H1 (cell line): ENCODE measurements around the gene CCP110. TPM values are rescaled to one million over a fixed set of nuclear protein-coding genes. Genes with fewer than 3 reads are reported as not detected.

ENCODE experiments used
- CTCF ChIA-PET: fragments of 300-600 bp; sonication (Branson Sonifier 250); formaldehyde crosslinking; loops from one replicate; lab custom pipeline; 2021; ENCODE audit not compliant: partially characterized antibody; lab: Charles Lee
- POLR2A ChIA-PET: fragments of 300-600 bp; sonication (Branson Sonifier 250); formaldehyde crosslinking; loops from one replicate; lab custom pipeline; 2021; ENCODE audit warnings: inconsistent platforms; ENCODE audit not compliant: partially characterized antibody; lab: Charles Lee
- DNase-seq, 2 experiments: peaks; one replicate each; pipeline versions ENCODE4 v3.0.0 to v3.0.0-alpha.2; 2010 to 2022; ENCODE audit warnings: low spot score in 2 of 2, low read depth in 1 of 2, mixed read lengths in 1 of 2
- FAIRE-seq: peaks from 2 replicates; lab custom pipeline; 2011; peaks lifted over from hg19 to GRCh38; lab: Jason Lieb, UNC
- H2AFZ ChIP-seq: 2 replicates; pipeline ENCODE4 v1.8.1; 2012; ENCODE audit warnings: low read length, inconsistent platforms
- H2AK5ac ChIP-seq: 2 replicates; pipeline ENCODE4 v1.6.1; 2013; ENCODE audit warnings: low read depth, low read length
- H2BK120ac ChIP-seq: replicated peaks from 2 replicates; pipeline ENCODE3; 2013; ENCODE audit warnings: low read depth, low read length, inconsistent platforms
- H2BK12ac ChIP-seq: 2 replicates; pipeline ENCODE4 v1.6.1; 2013; ENCODE audit warnings: low read depth, low read length
- H2BK15ac ChIP-seq: 2 replicates; pipeline ENCODE4 v1.6.1; 2013; ENCODE audit warnings: low read length
- H2BK20ac ChIP-seq: 2 replicates; pipeline ENCODE4 v1.6.1; 2013; ENCODE audit warnings: low read length
- H2BK5ac ChIP-seq: 2 replicates; pipeline ENCODE4 v1.6.1; 2013; ENCODE audit warnings: low read depth, low read length
- H3K14ac ChIP-seq: 2 replicates; pipeline ENCODE4 v1.6.1; 2013; ENCODE audit warnings: inconsistent platforms; ENCODE audit not compliant: insufficient read length
- H3K18ac ChIP-seq: 2 replicates; pipeline ENCODE4 v1.6.1; 2013; ENCODE audit warnings: low read length; ENCODE audit errors: extremely low read depth
- H3K23ac ChIP-seq: 2 replicates; pipeline ENCODE4 v1.6.1; 2013; ENCODE audit warnings: inconsistent platforms; ENCODE audit not compliant: insufficient read length
- H3K23me2 ChIP-seq: 2 replicates; pipeline ENCODE4 v1.6.1; 2013; ENCODE audit warnings: low read depth, low read length
- H3K27ac ChIP-seq: 2 replicates; pipeline ENCODE4 v1.6.1; 2011; ENCODE audit warnings: low read depth, low read length, inconsistent platforms
- H3K27me3 ChIP-seq, 4 experiments: replicated peaks in 1 of 4; 1 replicate in 1 of 4; 2 replicates in 3 of 4; pipeline versions ENCODE4 v1.6.1 to v1.8.1; 2011 to 2013; ENCODE audit warnings: low read length in 3 of 4, mild to moderate bottlenecking in 3 of 4, inconsistent platforms in 2 of 4, mixed read lengths in 2 of 4, moderate library complexity in 1 of 4; ENCODE audit not compliant: control insufficient read depth in 3 of 4, insufficient read depth in 3 of 4; ENCODE audit errors: extremely low read depth in 1 of 4
- H3K36me3 ChIP-seq, 4 experiments: 2 replicates each; pipeline versions ENCODE4 v1.6.1 to v1.8.1; 2011 to 2013; ENCODE audit warnings: mild to moderate bottlenecking in 4 of 4, low read length in 3 of 4, moderate library complexity in 2 of 4, control low read depth in 1 of 4, inconsistent platforms in 1 of 4; ENCODE audit not compliant: insufficient read depth in 4 of 4, control insufficient read depth in 2 of 4
- H3K4ac ChIP-seq: replicated peaks from 2 replicates; pipeline ENCODE3; 2013; ENCODE audit warnings: low read length, low read depth, mixed read lengths, inconsistent platforms; ENCODE audit not compliant: insufficient read length
- H3K4me1 ChIP-seq, 4 experiments: replicated peaks in 1 of 4; 1 replicate in 1 of 4; 2 replicates in 3 of 4; pipeline versions ENCODE4 v1.6.1 to v1.8.1; 2011 to 2013; ENCODE audit warnings: low read length in 3 of 4, inconsistent platforms in 2 of 4, mixed read lengths in 1 of 4; ENCODE audit not compliant: insufficient read depth in 4 of 4, control insufficient read depth in 3 of 4
- H3K4me2 ChIP-seq, 2 experiments: 2 replicates each; pipeline versions ENCODE4 v1.6.1 to v1.8.1; 2011 to 2013; ENCODE audit warnings: low read depth in 2 of 2, low read length in 2 of 2, control low read depth in 1 of 2, inconsistent platforms in 1 of 2, mild to moderate bottlenecking in 1 of 2; ENCODE audit not compliant: insufficient read depth in 1 of 2
- H3K4me3 ChIP-seq, 4 experiments: fragments of 200-600, 300-600 bp in 1 of 4; sonication (generic), shearing (Covaris generic), sonication (Bioruptor Twin) in 1 of 4; 2 replicates each; pipeline versions ENCODE4 v1.5.1 to v1.8.1; 2011 to 2016; ENCODE audit warnings: low read length in 4 of 4, low read depth in 3 of 4, control low read depth in 2 of 4, inconsistent platforms in 2 of 4, mild to moderate bottlenecking in 2 of 4, mixed read lengths in 1 of 4, moderate library complexity in 1 of 4; ENCODE audit not compliant: insufficient read depth in 2 of 4; ENCODE audit errors: extremely low read depth in 1 of 4
- H3K56ac ChIP-seq: replicated peaks from 2 replicates; pipeline ENCODE3; 2013; ENCODE audit warnings: low read depth, mild to moderate bottlenecking, mixed read lengths, low read length, inconsistent platforms; ENCODE audit not compliant: insufficient read length
- H3K79me1 ChIP-seq: 2 replicates; pipeline ENCODE4 v1.6.1; 2013; ENCODE audit warnings: low read depth, low read length, control low read depth
- H3K79me2 ChIP-seq, 2 experiments: 2 replicates each; pipeline versions ENCODE4 v1.6.1 to v1.8.1; 2012 to 2013; ENCODE audit warnings: low read length in 2 of 2, mild to moderate bottlenecking in 2 of 2, inconsistent platforms in 1 of 2; ENCODE audit not compliant: insufficient read depth in 2 of 2, control insufficient read depth in 1 of 2
- H3K9ac ChIP-seq, 4 experiments: replicated peaks in 1 of 4; 1 replicate in 1 of 4; 2 replicates in 3 of 4; pipeline versions ENCODE4 v1.6.1 to v1.8.1; 2011 to 2013; ENCODE audit warnings: low read depth in 3 of 4, low read length in 3 of 4, control low read depth in 2 of 4, mild to moderate bottlenecking in 2 of 4, moderate library complexity in 2 of 4, inconsistent platforms in 1 of 4; ENCODE audit errors: extremely low read depth in 1 of 4
- H3K9me3 ChIP-seq, 2 experiments: 2 replicates each; pipeline versions ENCODE4 v1.6.1 to v1.8.1; 2012 to 2013; ENCODE audit warnings: mild to moderate bottlenecking in 2 of 2, moderate library complexity in 2 of 2, control low read depth in 1 of 2, inconsistent platforms in 1 of 2, low read depth in 1 of 2, low read length in 1 of 2, mixed read lengths in 1 of 2; ENCODE audit not compliant: insufficient read depth in 2 of 2
- H4K20me1 ChIP-seq, 2 experiments: replicated peaks in 1 of 2; 2 replicates each; pipeline versions ENCODE3 to v1.8.1; 2011 to 2013; ENCODE audit warnings: inconsistent platforms in 2 of 2, low read length in 2 of 2, mild to moderate bottlenecking in 1 of 2; ENCODE audit not compliant: insufficient read depth in 2 of 2, control insufficient read depth in 1 of 2
- H4K5ac ChIP-seq: 2 replicates; pipeline ENCODE4 v1.6.1; 2013; ENCODE audit warnings: low read length, low read depth, mixed read lengths, inconsistent platforms; ENCODE audit not compliant: insufficient read length
- H4K8ac ChIP-seq: 2 replicates; pipeline ENCODE4 v1.8.0; 2013; ENCODE audit warnings: mild to moderate bottlenecking, moderate library complexity, low read length, inconsistent platforms; ENCODE audit not compliant: insufficient read depth; ENCODE audit errors: extremely low read depth
- H4K91ac ChIP-seq: replicated peaks from 2 replicates; pipeline ENCODE3; 2013; ENCODE audit warnings: low read length, mixed read lengths, inconsistent platforms; ENCODE audit not compliant: insufficient read length
- BCL11A ChIP-seq, 2 experiments: IDR thresholded peaks; one replicate each; pipeline ENCODE4 v1.6.1; 2011; ENCODE audit warnings: low read depth in 2 of 2, low read length in 2 of 2, mild to moderate bottlenecking in 2 of 2
- CBX8 ChIP-seq: fragments of 300-800, 300-1000 bp; sonication (generic); IDR thresholded peaks from 2 replicates; pipeline ENCODE4 v1.7.1; 2016; ENCODE audit warnings: low read depth, low read length, borderline replicate concordance
- CHD1 ChIP-seq: IDR thresholded peaks from 2 replicates; pipeline ENCODE4 v1.6.1; 2012; ENCODE audit warnings: low read depth, low read length, improper control_type of control experiment
- EP300 ChIP-seq, 2 experiments: IDR thresholded peaks; 1 replicate in 1 of 2; 2 replicates in 1 of 2; pipeline ENCODE4 v1.6.1; 2011 to 2012; ENCODE audit warnings: low read depth in 2 of 2, low read length in 2 of 2, mild to moderate bottlenecking in 2 of 2, borderline replicate concordance in 1 of 2, inconsistent platforms in 1 of 2, moderate library complexity in 1 of 2
- GTF2F1 ChIP-seq: IDR thresholded peaks from 2 replicates; pipeline ENCODE4 v1.6.1; 2012; ENCODE audit warnings: low read depth, low read length, improper control_type of control experiment, borderline replicate concordance
- KDM1A ChIP-seq: fragments of 200-600, 300-600 bp; sonication (generic); IDR thresholded peaks from 2 replicates; pipeline ENCODE4 v1.7.1; 2016; ENCODE audit warnings: mild to moderate bottlenecking, low read length, borderline replicate concordance
- RNF2 ChIP-seq: fragments of 200-900, 300-1000 bp; sonication (generic); IDR thresholded peaks from 2 replicates; pipeline ENCODE4 v1.7.1; 2016; ENCODE audit warnings: borderline replicate concordance, low read depth, mild to moderate bottlenecking, antibody characterized with exemption, low read length; ENCODE audit not compliant: poor library complexity, severe bottlenecking; ENCODE audit errors: missing control alignments
- RXRA ChIP-seq: IDR thresholded peaks from 2 replicates; pipeline ENCODE4 v1.6.1; 2011; ENCODE audit warnings: low read depth, mild to moderate bottlenecking, low read length, moderate library complexity; ENCODE audit not compliant: insufficient read depth
- YY1 ChIP-seq: IDR thresholded peaks from 2 replicates; pipeline ENCODE4 v1.6.1; 2011; ENCODE audit warnings: low read depth, mild to moderate bottlenecking, low read length
- WGBS, 2 experiments: shearing (Covaris generic) in 1 of 2; methylation state at CpG; one replicate each; pipeline versions ENCODE4 v1.1.6 to v1.1.7; 2013 to 2015; ENCODE audit warnings: low lambda C conversion rate in 2 of 2, mixed read lengths in 2 of 2, inconsistent platforms in 1 of 2, low coverage in 1 of 2, missing lambda C conversion rate in 1 of 2; ENCODE audit not compliant: insufficient replicate concordance in 2 of 2, insufficient coverage in 1 of 2, insufficient read length in 1 of 2; ENCODE audit errors: extremely low coverage in 1 of 2, missing lambda C conversion rate in 1 of 2; 5-methylcytosine and 5-hydroxymethylcytosine counted together
- polyA plus RNA-seq, 7 experiments: library from polyadenylated mRNA; depleted of rRNA in 3 of 7; stranded (reverse) in 5 of 7; unstranded in 2 of 7; fragments of >200 nt in 5 of 7; fragments of 200-250 nt in 2 of 7; gene quantifications; 1 replicate in 5 of 7; 2 replicates in 1 of 7; 4 replicates in 1 of 7; pipeline versions ENCODE4 v1.2.1 to v1.2.3, GENCODE V29; 2011 to 2013; ENCODE audit warnings: missing spikeins in 2 of 7, mixed read lengths in 2 of 7
- total RNA-seq: library from RNA; stranded (reverse); fragmentation: NEBNext Ultra II Directional; extraction: Animal tissue kit (Norgen Biotek cat#: 25700); gene quantifications from 2 replicates; pipeline ENCODE4 v1.2.1, GENCODE V29; 2021
- TF ChIP-seq, protein P1 (sequence below): IDR thresholded peaks from 2 replicates; pipeline ENCODE4 v1.6.1; 2012; ENCODE audit warnings: low read length, inconsistent platforms
- TF ChIP-seq, protein P2 (sequence below): IDR thresholded peaks from 2 replicates; pipeline ENCODE4 v1.6.1; 2012; ENCODE audit warnings: inconsistent platforms

The CCP110 gene
- total and polyA plus RNA-seq, 2 of the 8 experiments (the other 6 are each of a cell fraction or from before 2014, with no cell fraction given), result 3.2 to 19.8 TPM

DNA sequence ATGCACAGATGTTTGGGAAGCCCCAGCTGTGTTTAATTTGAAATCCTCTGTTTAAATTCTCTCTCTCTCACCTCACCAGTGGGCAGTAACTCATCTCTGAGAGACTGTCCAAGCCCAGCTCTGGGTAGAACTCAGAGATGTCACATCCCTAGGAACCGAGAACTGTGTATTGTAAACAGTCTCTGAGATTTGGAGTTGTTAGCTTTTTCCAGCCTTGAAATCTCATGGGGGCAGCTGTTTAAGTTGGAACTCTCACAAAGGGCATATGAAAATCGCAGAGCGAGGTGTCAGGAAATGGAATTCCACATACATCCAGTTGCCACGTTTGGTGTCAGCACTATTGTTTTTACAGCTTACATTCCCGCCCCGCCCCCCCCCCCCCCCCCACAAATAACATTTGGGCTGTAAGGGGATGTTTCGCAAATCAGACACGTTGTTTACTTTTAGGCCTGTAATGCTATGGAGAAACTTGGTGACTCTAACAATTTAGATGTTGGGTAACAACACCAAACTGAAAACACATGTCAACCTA is 66.1 kb downstream of the CCP110 start:
- Histone ChIP-seq H3K56ac (no peak overlapping the region), H2BK12ac (no peak overlapping the region), H3K4me3 (no peak overlapping the region), H4K20me1 (no peaks in the 10 kb centered on the region), H4K8ac (no peak overlapping the region), H3K36me3 (peaks cover 0 to 14% (median 7%) of the 10 kb centered on the region in 4 experiments; a peak in 3 of 8 replicates), H3K79me2 (no peaks in the 10 kb centered on the region), H4K5ac (no peak overlapping the region), H3K4me1 (peaks cover 0 to 2% (median under 1%) of the 10 kb centered on the region in 4 experiments; a peak in 2 of 7 replicates), H3K4ac (no peak overlapping the region), H2BK15ac (no peak overlapping the region), H2AFZ (no peak overlapping the region), H2BK5ac (no peak overlapping the region), H3K79me1 (no peaks in the 10 kb centered on the region), H2AK5ac (no peak overlapping the region), H3K23me2 (no peaks in the 10 kb centered on the region), H4K91ac (no peak overlapping the region), H3K9me3 (no peaks in the 10 kb centered on the region), H2BK20ac (no peak overlapping the region), H3K9ac (no peak overlapping the region), H3K23ac (no peak overlapping the region), H3K18ac (no peak overlapping the region), H3K27me3 (no peaks in the 10 kb centered on the region), H3K14ac (no peak overlapping the region), H2BK120ac (no peak overlapping the region), H3K4me2 (no peak overlapping the region), H3K27ac (no peak overlapping the region)
- DNase-seq, result no peak
- POLR2A ChIA-PET, result no interaction called here
- FAIRE-seq, result no peak
- CTCF ChIA-PET, result interaction anchor here (0.7 to 7.2 kb wide), 4 partner anchors 9 to 58 kb away, joined by 3 to 91 read pairs (median 3); no protein-coding TSS in a partner anchor
- 78% methylated on average over 6 of the region's 8 CpGs; no CpG with 5 or more reads in 1 of the 2 experiments for WGBS, 2 experiments
- no peak for TF ChIP-seq EP300 (IDR thresholded peaks at IDR 0.05; ENCODE audit: borderline replicate concordance in 1 of 2, low read depth in 2 of 2, low read length in 2 of 2)
- TF ChIP-seq RNF2, result no peak
- no peak for TF ChIP-seq CBX8
- TF ChIP-seq, protein P1, sequence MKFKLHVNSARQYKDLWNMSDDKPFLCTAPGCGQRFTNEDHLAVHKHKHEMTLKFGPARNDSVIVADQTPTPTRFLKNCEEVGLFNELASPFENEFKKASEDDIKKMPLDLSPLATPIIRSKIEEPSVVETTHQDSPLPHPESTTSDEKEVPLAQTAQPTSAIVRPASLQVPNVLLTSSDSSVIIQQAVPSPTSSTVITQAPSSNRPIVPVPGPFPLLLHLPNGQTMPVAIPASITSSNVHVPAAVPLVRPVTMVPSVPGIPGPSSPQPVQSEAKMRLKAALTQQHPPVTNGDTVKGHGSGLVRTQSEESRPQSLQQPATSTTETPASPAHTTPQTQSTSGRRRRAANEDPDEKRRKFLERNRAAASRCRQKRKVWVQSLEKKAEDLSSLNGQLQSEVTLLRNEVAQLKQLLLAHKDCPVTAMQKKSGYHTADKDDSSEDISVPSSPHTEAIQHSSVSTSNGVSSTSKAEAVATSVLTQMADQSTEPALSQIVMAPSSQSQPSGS, result no peak
- no peak for TF ChIP-seq GTF2F1
- no peak for TF ChIP-seq BCL11A (IDR thresholded peaks at IDR 0.05; ENCODE audit: low read depth in 2 of 2, low read length in 2 of 2)
- TF ChIP-seq, protein P2, sequence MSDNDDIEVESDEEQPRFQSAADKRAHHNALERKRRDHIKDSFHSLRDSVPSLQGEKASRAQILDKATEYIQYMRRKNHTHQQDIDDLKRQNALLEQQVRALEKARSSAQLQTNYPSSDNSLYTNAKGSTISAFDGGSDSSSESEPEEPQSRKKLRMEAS, result no peak
- no peak for TF ChIP-seq CHD1
- TF ChIP-seq KDM1A, result no peak
- TF ChIP-seq RXRA, result no peak
- no peak for TF ChIP-seq YY1
